ENCODE data around the gene ERBB4.

DNA sequence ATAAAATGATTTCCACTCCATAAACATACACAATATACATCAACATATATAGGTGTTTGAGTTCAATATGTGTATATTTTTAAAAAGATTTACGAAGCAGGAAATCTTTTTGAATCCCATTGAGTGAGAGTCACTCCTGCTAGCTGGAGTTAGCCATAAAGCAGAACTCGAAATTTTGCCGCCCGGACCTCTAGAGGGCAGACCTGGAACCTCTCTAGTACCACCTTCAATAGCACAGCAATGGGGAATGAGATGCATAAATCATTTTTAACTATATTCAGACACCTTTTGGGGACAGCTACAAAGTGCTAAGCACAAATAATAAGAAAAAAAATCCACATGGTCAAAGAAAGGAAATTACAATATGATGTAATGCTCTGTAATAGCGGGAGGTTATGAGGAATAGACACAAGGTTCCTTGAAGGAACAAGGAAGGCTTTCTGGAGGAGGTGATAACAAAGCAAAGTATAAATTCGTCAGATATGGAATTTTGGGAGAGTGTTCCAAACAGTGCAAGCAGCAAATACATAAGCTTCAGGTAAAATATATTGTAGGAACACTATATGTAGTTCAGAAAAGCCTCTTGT, 533.4 kb downstream of the ERBB4 start:
- TF ChIP-seq, protein P1, sequence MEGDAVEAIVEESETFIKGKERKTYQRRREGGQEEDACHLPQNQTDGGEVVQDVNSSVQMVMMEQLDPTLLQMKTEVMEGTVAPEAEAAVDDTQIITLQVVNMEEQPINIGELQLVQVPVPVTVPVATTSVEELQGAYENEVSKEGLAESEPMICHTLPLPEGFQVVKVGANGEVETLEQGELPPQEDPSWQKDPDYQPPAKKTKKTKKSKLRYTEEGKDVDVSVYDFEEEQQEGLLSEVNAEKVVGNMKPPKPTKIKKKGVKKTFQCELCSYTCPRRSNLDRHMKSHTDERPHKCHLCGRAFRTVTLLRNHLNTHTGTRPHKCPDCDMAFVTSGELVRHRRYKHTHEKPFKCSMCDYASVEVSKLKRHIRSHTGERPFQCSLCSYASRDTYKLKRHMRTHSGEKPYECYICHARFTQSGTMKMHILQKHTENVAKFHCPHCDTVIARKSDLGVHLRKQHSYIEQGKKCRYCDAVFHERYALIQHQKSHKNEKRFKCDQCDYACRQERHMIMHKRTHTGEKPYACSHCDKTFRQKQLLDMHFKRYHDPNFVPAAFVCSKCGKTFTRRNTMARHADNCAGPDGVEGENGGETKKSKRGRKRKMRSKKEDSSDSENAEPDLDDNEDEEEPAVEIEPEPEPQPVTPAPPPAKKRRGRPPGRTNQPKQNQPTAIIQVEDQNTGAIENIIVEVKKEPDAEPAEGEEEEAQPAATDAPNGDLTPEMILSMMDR (IDR thresholded peaks at IDR 0.05), result peak; percentile 83
- no peak for TF ChIP-seq ZFX (IDR thresholded peaks at IDR 0.05; ENCODE audit: borderline replicate concordance)

All from 22Rv1 (cell line).